Osteoblast (primary cell): ENCODE results near the gene TRPV3. TPM values are rescaled to one million over a fixed set of nuclear protein-coding genes. Genes with fewer than 3 reads are reported as not detected.

Experiments used
- DNase-seq: peaks from one replicate; pipeline ENCODE4 v3.0.0; 2011; ENCODE audit warnings: low spot score, mixed read lengths; ENCODE audit not compliant: insufficient read length; ENCODE audit errors: missing footprints
- H2AFZ ChIP-seq: 2 replicates; pipeline ENCODE4 v1.6.0; 2011; ENCODE audit warnings: mild to moderate bottlenecking, low read length
- H3K27ac ChIP-seq: 2 replicates; pipeline ENCODE4 v1.5.1; 2011; ENCODE audit warnings: mild to moderate bottlenecking, low read depth, low read length, moderate library complexity
- H3K27me3 ChIP-seq: 2 replicates; pipeline ENCODE4 v1.6.0; 2012; ENCODE audit warnings: mild to moderate bottlenecking, control low read depth, inconsistent platforms, low read length, moderate library complexity; ENCODE audit not compliant: insufficient read depth
- H3K36me3 ChIP-seq: 2 replicates; pipeline ENCODE4 v1.5.1; 2011; ENCODE audit warnings: mild to moderate bottlenecking, low read length, control low read depth, moderate library complexity; ENCODE audit not compliant: insufficient read depth
- H3K4me1 ChIP-seq: 2 replicates; pipeline ENCODE4 v1.5.1; 2011; ENCODE audit warnings: mild to moderate bottlenecking, low read length, control low read depth, moderate library complexity; ENCODE audit not compliant: insufficient read depth
- H3K4me2 ChIP-seq: 2 replicates; pipeline ENCODE4 v1.6.0; 2011; ENCODE audit warnings: mild to moderate bottlenecking, low read length; ENCODE audit not compliant: insufficient read depth
- H3K4me3 ChIP-seq: fragments of 200-600 bp; sonication (generic); 3 replicates; pipeline ENCODE4 v1.5.1; 2012; ENCODE audit warnings: mild to moderate bottlenecking, low read length, inconsistent platforms; ENCODE audit not compliant: insufficient read depth
- H3K79me2 ChIP-seq: 2 replicates; pipeline ENCODE4 v1.6.0; 2012; ENCODE audit warnings: mild to moderate bottlenecking, low read length, control low read depth, inconsistent platforms; ENCODE audit not compliant: insufficient read depth
- H3K9me3 ChIP-seq: 2 replicates; pipeline ENCODE4 v1.5.1; 2011; ENCODE audit warnings: low read depth, low read length, control low read depth
- H4K20me1 ChIP-seq: 2 replicates; pipeline ENCODE4 v1.6.0; 2012; ENCODE audit warnings: mild to moderate bottlenecking, low read length, control low read depth; ENCODE audit not compliant: insufficient read depth
- total RNA-seq: library from RNA; depleted of rRNA; stranded (reverse); fragments of >200 nt; gene quantifications from 2 replicates; pipeline ENCODE4 v1.2.3, GENCODE V29; 2012
- TF ChIP-seq, protein P1 (sequence below): IDR thresholded peaks from 2 replicates; pipeline ENCODE4 v1.5.1; 2011; ENCODE audit warnings: mild to moderate bottlenecking, low read depth, low read length, moderate library complexity; ENCODE audit errors: extremely low read depth

TRPV3 gene
- total RNA-seq, 1 donor, result 0.36 TPM

DNA sequence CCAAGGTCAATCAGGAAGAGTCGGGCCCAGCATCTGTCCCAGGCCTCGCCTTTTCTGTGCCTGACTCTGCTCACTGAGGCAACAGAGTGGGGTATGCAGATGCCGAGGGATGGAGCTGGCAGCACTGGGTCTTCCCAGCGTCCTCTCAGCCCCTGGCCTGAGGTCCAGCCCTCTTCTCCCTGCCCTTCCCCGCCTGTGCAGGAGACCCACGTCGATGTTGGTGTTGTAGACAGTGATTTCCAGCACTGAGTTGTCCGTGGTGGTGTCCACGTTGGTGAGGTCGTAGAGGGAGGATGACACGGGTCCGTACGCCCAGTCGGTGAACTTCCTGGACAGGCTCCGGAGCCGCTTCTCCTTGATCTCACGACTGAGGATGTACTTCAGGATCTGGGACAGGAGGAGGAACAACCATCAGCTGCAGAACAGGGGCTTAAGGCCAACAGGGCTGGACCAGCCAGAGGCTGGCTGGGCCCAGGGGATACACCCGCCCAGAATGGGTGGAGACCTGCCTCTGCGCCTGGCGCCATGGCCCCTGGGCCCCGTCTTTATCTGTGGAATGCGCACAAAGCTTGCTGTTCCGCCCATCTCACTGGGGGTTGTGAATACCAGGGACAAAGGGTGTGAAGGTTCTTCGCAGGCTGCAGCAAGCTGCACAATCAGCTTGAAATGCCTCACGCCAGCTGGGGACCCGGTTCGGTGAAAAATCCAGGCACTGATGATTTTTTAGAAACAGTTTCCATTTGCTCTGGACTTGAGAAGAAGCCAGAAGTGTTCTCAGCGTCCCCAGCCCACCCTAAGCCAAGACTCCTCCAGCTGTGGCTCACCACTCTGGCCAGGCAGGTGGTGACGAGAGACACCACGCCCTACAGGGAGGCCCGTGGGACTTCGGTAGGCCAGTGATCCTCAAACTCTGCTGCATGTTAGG is 27.5 kb downstream of the TRPV3 start:
- Histone ChIP-seq H3K4me2 (no peak overlapping the region), H3K27me3 (no peaks in the 10 kb centered on the region), H3K4me3 (no peak overlapping the region), H3K27ac (no peak overlapping the region), H2AFZ (no peak overlapping the region), H3K36me3 (no peaks in the 10 kb centered on the region), H3K9me3 (no peaks in the 10 kb centered on the region), H3K79me2 (no peaks in the 10 kb centered on the region), H3K4me1 (no peaks in the 10 kb centered on the region), H4K20me1 (no peaks in the 10 kb centered on the region)
- DNase-seq, result peak; percentile 83
- TF ChIP-seq, protein P1, sequence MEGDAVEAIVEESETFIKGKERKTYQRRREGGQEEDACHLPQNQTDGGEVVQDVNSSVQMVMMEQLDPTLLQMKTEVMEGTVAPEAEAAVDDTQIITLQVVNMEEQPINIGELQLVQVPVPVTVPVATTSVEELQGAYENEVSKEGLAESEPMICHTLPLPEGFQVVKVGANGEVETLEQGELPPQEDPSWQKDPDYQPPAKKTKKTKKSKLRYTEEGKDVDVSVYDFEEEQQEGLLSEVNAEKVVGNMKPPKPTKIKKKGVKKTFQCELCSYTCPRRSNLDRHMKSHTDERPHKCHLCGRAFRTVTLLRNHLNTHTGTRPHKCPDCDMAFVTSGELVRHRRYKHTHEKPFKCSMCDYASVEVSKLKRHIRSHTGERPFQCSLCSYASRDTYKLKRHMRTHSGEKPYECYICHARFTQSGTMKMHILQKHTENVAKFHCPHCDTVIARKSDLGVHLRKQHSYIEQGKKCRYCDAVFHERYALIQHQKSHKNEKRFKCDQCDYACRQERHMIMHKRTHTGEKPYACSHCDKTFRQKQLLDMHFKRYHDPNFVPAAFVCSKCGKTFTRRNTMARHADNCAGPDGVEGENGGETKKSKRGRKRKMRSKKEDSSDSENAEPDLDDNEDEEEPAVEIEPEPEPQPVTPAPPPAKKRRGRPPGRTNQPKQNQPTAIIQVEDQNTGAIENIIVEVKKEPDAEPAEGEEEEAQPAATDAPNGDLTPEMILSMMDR, result no peak

DNA sequence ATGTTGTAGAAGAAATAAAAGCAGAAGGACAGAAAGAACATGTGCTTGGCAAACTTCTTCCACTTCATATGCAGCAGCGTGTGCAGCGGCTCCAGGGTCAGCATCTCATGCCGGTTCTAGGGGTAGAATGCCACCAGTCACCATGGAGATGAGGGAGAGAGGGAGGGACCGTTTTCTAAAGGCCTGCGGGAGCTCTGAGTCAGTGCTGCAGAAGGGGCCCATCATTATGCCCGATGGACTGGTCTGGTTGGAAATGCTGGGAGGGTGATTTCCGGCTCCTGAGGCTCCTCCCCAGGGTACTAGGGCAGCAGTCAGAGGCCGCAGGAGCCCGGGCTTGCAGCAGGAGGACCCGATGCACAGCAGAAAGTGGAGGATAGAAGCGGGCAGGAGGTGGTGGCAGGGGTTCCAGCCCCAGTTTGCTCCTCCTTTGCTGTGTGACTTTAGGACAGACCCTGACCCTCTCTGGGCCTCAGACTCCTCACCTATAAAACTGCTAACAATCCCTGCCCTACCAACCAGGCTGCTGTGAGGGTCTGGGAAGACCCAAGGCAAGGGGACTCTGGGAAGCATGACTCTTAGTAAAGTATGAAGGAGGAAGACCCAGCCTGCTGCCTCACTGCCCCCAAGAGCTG is 28.6 kb downstream of the TRPV3 start:
- no peak overlapping the region for H3K4me2 ChIP-seq
- H3K27me3 ChIP-seq, result no peaks in the 10 kb centered on the region
- no peaks in the 10 kb centered on the region for H3K79me2 ChIP-seq
- DNase-seq, result peak; percentile 61
- no peaks in the 10 kb centered on the region for H3K9me3 ChIP-seq
- TF ChIP-seq, protein P1, result no peak
- H3K27ac ChIP-seq, result no peak overlapping the region
- no peak overlapping the region for H2AFZ ChIP-seq
- H3K36me3 ChIP-seq, result no peaks in the 10 kb centered on the region
- H4K20me1 ChIP-seq, result no peaks in the 10 kb centered on the region
- no peak overlapping the region for H3K4me3 ChIP-seq
- H3K4me1 ChIP-seq, result no peaks in the 10 kb centered on the region

DNA sequence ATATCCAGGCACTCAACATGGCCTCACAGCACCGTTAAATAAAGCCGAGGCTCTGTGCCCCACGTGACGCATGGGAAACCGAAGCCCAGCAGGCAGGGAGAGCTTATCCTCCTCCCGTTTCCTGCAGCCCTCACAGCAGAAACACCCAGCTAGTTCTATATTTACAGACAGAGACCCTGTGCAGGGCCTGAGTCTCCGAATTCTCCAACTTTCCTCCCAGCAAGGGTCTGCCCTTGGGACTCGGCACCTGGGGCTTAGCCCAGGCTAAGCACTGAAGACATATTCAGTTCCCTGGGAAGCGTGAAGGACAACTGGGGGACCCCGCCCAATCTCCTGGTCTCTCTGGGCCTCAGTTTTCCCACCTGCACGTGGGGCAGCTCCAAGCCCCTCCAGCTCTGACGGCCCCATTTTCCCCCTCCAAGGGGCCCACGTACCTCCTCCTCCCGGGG is 29.2 kb downstream of the TRPV3 start:
- Histone ChIP-seq H3K9me3 (no peaks in the 10 kb centered on the region), H3K4me1 (no peaks in the 10 kb centered on the region), H3K4me3 (no peak overlapping the region), H3K79me2 (no peaks in the 10 kb centered on the region), H3K4me2 (no peak overlapping the region), H2AFZ (no peak overlapping the region), H3K36me3 (no peaks in the 10 kb centered on the region), H4K20me1 (no peaks in the 10 kb centered on the region), H3K27me3 (no peaks in the 10 kb centered on the region), H3K27ac (no peak overlapping the region)
- TF ChIP-seq, protein P1, result no peak
- DNase-seq, result peak; percentile 32

DNA sequence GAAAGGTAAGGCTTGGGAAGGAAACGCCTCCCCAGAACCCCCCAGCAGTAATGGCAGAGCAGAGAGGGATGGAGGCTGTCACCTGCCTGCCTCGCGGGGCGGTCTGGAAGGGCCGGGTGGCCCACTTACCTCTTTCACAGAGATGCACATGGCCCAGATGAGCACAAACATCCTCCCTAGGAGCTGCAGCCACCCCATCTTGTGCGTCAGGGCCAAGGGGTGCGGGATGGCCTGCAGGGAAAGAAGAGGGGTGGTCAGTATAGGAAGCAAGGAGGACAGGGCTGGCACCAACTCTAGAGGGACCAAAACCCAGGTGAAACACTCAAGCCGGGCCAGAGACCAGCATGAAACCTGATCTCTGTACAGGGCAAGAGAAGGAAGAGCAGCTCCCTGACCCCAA is 29.7 kb downstream of the TRPV3 start:
- Histone ChIP-seq H3K9me3 (no peaks in the 10 kb centered on the region), H3K4me2 (no peak overlapping the region), H3K4me1 (no peaks in the 10 kb centered on the region), H3K36me3 (no peaks in the 10 kb centered on the region), H3K27me3 (no peaks in the 10 kb centered on the region), H3K79me2 (no peaks in the 10 kb centered on the region), H4K20me1 (no peaks in the 10 kb centered on the region), H2AFZ (no peak overlapping the region), H3K27ac (no peak overlapping the region), H3K4me3 (no peak overlapping the region)
- peak; percentile 58 for DNase-seq
- TF ChIP-seq, protein P1, result no peak
